GM10847 (cell line): ENCODE measurements around the gene NISCH.

Experiments
- POLR2A ChIP-seq: IDR thresholded peaks from 2 replicates; pipeline ENCODE4 v1.6.1; 2011; ENCODE audit not compliant: insufficient read length; ENCODE audit errors: extremely low read depth

The NISCH gene

DNA sequence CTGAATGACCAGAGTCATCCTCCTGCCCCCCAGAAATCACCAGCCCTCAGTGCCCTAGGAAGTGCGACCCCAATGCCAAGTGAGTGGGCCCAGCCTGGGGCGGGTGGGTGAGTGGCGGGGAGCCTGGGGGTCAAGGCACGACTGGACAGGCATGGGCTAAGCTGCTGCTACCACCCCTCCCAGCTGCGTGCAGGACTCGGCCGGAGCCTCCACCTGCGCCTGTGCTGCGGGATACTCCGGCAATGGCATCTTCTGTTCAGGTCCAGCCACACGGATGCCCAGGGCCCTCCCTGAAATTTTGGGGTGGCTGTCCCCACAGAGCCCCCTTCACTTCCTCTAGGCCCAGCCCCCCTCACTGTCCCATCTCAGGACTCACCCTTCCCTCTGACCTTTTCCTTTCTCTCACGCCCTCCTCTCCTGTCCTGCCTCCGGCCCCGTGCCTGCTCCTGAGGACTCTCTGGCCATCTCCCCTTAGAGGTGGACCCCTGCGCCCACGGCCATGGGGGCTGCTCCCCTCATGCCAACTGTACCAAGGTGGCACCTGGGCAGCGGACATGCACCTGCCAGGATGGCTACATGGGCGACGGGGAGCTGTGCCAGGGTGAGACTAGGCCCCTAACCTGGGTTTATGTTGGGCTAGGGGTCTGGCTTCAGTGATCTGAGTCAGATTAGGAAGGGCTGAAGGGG lies 61.2 kb downstream of the NISCH start:
- no peak for TF ChIP-seq POLR2A

DNA sequence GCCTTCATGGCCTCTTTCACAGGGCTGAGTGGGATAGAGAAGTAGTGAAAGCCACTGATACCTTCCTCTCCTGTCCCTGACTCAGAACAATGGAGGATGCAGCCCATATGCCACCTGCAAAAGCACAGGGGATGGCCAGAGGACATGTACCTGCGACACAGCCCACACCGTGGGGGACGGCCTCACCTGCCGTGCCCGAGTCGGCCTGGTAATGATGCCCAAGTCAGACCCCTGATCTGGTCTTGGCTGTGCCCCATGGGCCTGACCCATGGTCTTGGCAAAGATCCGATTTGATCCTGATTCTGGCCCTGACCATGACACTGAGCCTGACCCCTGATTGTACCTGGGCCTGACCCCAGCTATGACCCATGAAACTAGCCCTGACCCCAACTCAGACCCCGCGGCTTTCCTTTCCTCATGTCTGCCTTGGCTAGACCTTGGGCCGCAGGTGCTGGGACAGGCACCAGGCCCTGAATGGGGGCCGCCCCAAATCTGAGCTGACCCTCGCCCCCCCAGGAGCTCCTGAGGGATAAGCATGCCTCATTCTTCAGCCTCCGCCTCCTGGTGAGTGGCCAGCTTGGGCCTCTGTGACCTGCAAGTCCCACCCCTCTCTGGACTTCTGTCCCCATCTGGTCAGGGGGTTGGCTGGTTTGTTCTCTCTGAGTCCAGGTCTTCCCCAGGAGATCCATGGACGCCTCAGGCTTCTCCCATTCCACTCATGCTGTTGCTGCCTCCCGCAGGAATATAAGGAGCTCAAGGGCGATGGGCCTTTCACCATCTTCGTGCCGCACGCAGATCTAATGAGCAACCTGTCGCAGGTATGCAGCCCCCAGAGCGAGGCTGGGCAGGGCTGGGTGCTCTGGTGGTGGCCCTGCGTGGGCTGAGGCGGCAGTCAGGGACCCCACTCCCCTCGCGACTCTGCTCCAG lies 62.7 kb downstream of the NISCH start:
- TF ChIP-seq POLR2A = no peak

DNA sequence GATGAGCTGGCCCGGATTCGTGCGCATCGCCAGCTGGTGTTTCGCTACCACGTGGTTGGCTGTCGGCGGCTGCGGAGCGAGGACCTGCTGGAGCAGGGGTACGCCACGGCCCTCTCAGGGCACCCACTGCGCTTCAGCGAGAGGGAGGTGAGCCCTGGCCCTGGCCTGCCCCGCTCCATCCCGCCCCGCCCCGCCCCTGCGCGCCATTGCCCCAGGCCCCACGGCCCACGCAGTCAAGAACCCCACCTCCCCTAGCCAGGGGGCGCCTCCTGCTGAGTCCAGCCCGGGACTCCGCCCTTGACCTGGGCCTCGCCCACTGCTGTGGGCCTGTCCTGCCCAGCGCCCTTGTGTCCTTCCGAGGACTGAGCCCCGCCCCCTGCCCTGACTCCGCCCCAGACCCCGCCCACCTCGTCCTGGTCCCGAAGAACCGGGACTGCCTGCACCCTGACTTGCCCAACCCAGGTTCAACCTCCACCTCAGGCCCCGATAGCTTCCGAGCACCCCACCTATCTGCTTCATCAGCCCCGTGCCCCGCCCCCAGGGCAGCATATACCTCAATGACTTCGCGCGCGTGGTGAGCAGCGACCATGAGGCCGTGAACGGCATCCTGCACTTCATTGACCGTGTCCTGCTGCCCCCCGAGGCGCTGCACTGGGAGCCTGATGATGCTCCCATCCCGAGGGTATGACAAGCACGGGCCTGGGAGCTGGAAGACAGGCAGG lies 63.5 kb downstream of the NISCH start:
- TF ChIP-seq POLR2A = no peak

DNA sequence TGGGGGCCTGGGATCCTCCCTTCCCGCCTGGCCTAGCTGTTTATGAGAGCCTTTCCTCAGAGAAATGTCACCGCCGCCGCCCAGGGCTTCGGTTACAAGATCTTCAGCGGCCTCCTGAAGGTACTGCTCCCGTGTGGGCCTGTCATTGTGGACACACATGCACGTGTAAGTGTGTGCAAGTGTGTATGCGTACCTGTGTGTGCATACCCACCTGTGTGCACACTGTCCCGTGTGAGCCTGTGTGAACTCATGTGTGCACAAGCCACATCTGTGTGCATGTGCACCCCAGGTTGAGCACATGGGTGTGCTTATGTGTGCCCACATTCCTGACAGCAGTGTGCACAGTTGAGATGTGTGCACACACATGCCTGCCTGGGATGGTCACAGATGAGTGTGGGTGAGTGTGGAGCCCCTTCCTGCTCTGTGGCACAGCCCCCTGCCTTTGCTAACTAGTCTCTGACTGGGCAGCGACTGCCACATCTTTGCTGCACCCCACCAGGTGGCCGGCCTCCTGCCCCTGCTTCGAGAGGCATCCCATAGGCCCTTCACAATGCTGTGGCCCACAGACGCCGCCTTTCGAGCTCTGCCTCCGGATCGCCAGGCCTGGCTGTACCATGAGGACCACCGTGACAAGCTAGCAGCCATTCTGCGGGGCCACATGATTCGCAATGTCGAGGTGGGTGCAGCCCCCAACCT lies 64.2 kb downstream of the NISCH start:
- TF ChIP-seq POLR2A = no peak

DNA sequence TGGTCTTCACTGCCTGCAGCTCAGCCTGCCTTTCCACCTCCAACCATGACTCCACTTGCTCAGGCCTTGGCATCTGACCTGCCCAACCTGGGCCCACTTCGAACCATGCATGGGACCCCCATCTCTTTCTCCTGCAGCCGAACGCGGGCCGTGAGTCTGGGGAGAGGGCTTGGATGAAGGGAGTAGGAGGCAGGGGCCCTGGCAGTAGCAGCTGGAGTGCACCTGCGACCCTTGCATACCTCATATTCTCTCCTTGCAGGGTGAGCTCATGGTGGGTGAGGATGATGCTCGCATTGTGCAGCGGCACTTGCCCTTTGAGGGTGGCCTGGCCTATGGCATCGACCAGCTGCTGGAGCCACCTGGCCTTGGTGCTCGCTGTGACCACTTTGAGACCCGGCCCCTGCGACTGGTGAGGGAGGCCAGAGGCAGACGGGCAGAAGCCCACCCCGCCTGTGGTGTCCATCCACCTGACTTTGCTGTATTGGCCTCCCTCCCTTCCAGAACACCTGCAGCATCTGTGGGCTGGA lies 64.8 kb downstream of the NISCH start:
- no peak for TF ChIP-seq POLR2A

DNA sequence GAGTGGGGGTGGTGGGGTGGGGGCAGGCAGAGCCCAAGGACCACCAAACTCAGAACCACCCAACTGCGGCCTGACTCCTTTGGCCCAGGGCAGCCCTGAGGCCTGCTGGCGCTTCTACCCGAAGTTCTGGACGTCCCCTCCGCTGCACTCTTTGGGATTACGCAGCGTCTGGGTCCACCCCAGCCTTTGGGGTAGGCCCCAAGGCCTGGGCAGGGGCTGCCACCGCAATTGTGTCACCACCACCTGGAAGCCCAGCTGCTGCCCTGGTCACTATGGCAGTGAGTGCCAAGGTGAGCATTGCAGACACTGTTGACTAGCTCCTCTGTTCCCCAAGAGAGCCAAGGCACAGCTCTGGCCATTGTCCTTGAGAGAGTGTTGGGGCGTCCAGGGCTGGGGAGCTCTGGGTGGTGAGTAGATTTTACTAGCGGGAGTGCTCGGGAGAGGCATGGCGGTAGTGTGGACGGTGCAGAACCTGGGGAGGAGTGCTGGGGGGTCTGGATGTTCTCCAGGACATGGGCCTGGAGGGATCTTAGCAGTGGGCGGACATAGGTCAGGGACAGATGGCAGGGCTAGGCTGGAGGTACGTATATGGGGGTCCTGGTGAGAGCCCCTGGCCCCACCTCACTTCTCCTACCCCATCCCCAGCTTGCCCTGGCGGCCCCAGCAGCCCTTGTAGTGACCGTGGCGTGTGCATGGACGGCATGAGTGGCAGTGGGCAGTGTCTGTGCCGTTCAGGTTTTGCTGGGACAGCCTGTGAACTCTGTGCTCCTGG lies 65.5 kb downstream of the NISCH start:
- TF ChIP-seq POLR2A = no peak

DNA sequence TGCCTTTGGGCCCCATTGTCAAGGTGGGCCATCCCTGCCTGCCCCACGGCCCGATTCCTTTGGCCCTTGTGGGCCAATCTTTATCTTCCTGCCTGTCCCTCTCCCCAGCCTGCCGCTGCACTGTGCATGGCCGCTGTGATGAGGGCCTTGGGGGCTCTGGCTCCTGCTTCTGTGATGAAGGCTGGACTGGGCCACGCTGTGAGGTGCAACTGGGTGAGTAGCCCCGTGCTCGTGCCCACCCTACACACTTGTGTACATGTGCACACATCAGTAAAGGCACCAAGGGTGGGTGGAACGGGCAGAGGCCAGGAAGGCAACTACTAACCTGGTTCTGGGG lies 66.1 kb downstream of the NISCH start:
- no peak for TF ChIP-seq POLR2A

DNA sequence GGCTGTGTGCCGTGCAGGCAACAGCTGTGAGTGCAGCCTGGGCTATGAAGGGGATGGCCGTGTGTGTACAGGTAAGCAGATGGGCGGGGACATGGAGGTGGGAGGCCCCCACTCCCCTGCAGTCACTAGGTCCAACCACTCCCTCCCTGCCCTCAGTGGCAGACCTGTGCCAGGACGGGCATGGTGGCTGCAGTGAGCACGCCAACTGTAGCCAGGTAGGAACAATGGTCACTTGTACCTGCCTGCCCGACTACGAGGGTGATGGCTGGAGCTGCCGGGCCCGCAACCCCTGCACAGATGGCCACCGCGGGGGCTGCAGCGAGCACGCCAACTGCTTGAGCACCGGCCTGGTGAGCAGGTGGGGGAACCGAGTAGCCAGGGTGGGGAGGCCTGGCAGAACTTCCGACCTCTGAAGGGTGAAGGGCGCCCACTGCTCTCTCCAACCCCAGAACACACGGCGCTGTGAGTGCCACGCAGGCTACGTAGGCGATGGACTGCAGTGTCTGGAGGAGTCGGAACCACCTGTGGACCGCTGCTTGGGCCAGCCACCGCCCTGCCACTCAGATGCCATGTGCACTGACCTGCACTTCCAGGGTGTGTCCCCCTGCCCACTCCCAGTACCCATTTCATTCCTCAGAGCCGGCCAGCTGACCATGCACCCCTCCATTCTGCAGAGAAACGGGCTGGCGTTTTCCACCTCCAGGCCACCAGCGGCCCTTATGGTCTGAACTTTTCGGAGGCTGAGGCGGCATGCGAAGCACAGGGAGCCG lies 66.7 kb downstream of the NISCH start:
- TF ChIP-seq POLR2A = no peak

DNA sequence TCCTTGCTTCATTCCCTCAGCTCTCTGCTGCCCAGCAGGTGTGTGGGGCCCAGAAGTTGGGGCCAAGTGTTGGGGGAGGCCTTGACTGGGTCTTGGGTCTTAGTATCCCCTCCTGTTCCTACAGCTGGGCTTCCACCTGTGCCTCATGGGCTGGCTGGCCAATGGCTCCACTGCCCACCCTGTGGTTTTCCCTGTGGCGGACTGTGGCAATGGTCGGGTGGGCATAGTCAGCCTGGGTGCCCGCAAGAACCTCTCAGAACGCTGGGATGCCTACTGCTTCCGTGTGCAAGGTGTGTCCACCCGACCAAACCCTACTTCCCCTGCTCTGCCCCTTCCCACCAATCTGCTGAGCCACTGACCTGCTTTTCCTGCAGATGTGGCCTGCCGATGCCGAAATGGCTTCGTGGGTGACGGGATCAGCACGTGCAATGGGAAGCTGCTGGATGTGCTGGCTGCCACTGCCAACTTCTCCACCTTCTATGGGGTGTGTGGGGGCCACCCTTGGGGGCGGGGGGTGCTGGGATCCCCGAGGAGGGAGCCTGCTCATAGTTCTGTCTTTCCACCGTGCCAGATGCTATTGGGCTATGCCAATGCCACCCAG lies 67.3 kb downstream of the NISCH start:
- TF ChIP-seq POLR2A = no peak

DNA sequence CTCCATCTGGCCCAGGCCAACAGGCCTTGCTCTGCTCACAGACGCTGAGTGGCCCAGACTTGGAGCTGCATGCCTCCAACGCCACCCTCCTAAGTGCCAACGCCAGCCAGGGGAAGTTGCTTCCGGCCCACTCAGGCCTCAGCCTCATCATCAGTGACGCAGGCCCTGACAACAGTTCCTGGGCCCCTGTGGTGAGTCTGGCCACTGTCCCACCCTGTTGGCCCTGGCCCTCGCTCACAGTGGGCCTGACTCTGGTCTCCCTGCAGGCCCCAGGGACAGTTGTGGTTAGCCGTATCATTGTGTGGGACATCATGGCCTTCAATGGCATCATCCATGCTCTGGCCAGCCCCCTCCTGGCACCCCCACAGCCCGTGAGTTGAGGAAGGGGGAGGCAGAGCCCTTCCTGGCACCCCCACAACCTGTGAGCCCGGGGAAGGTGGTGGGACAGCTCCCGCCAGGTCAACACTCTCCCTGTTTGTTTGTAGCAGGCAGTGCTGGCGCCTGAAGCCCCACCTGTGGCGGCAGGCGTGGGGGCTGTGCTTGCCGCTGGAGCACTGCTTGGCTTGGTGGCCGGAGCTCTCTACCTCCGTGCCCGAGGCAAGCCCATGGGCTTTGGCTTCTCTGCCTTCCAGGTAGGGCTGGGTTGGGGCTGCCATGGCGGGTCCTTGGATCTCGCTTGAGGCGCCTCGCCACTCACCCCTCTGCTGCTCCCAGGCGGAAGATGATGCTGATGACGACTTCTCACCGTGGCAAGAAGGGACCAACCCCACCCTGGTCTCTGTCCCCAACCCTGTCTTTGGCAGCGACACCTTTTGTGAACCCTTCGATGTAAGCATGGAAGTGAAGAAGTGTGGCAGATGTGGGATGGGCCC lies 68.2 kb downstream of the NISCH start:
- TF ChIP-seq POLR2A = no peak

DNA sequence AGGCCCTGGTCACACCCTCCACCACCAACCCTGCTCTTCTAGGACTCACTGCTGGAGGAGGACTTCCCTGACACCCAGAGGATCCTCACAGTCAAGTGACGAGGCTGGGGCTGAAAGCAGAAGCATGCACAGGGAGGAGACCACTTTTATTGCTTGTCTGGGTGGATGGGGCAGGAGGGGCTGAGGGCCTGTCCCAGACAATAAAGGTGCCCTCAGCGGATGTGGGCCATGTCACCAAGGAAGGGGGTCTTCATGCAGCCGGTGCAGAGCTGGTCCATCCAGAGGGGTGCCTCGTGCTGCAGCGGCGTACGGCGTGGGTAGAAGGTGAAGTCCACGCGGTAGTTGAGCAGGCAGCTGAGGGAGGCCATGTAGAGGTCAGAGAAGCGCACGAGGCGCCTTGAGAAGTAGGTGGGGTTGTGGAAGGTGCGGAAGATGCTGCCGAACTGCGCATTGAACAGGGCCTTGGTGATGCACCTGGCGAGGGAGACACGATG lies 68.9 kb downstream of the NISCH start:
- TF ChIP-seq POLR2A = no peak
